ENCODE measurements around the gene BCAS1. TPM values are rescaled to one million over a fixed set of nuclear protein-coding genes. Genes with fewer than 3 reads are reported as not detected.

The BCAS1 gene
- total RNA-seq, 4 donors from 2014 or later = 0.32 TPM; not detected in 3

GRCh38 chr20:54073288-54073687, 2.9 kb upstream of the BCAS1 start:
- TF ChIP-seq CTCF (IDR thresholded peaks at IDR 0.05 in 4 of 5, conservative IDR thresholded peaks at IDR 0.05 in 1 of 5) (no peak), POLR2A (IDR thresholded peaks at IDR 0.05) (no peak)
- DNase-seq (no peak), ATAC-seq (no peak)
- H3K36me3 ChIP-seq = no peaks in the 10 kb centered on the region
- no peak overlapping the region for H3K4me3 ChIP-seq
- H3K27ac ChIP-seq = no peak overlapping the region
- no peaks in the 10 kb centered on the region for H3K9me3 ChIP-seq
- no peaks in the 10 kb centered on the region for H3K27me3 ChIP-seq
- no peaks in the 10 kb centered on the region for H3K4me1 ChIP-seq
- in situ Hi-C loops (cut with MboI; ENCODE audit: low sequenced_read_pairs in 4 of 4) (loop anchor here in 1 of 4 donors (25.0 kb wide), 1 partner anchor 511 kb away; no protein-coding TSS in a partner anchor), intact Hi-C loops (cut with DNase I; ENCODE audit: low total_unique reads) (no loop called here)

GRCh38 chr20:54069501-54069971, 858 bp downstream of the BCAS1 start:
- in situ Hi-C loops (cut with MboI; ENCODE audit: low sequenced_read_pairs in 4 of 4) (loop anchor here in 1 of 4 donors (10.0 to 25.0 kb wide), 2 partner anchors 125 to 507 kb away; no protein-coding TSS in a partner anchor), intact Hi-C loops (cut with DNase I; ENCODE audit: low total_unique reads) (loop anchor here (10.0 kb wide), 1 partner anchor 495 kb away; no protein-coding TSS in a partner anchor)
- ATAC-seq (no peak), DNase-seq (no peak)
- H3K9me3 ChIP-seq = no peaks in the 10 kb centered on the region
- TF ChIP-seq CTCF (IDR thresholded peaks at IDR 0.05 in 4 of 5, conservative IDR thresholded peaks at IDR 0.05 in 1 of 5) = no peak
- TF ChIP-seq POLR2A (IDR thresholded peaks at IDR 0.05) = no peak
- H3K36me3 ChIP-seq = no peaks in the 10 kb centered on the region
- H3K4me3 ChIP-seq = no peak overlapping the region
- no peak overlapping the region for H3K27ac ChIP-seq
- H3K27me3 ChIP-seq = no peaks in the 10 kb centered on the region
- no peaks in the 10 kb centered on the region for H3K4me1 ChIP-seq

GRCh38 chr20:54068966-54069365, 1.4 kb downstream of the BCAS1 start:
- H3K4me3 ChIP-seq = no peak overlapping the region
- DNase-seq (no peak), ATAC-seq (no peak)
- H3K27me3 ChIP-seq = no peaks in the 10 kb centered on the region
- H3K27ac ChIP-seq = no peak overlapping the region
- H3K36me3 ChIP-seq = no peaks in the 10 kb centered on the region
- H3K4me1 ChIP-seq = no peaks in the 10 kb centered on the region
- no peaks in the 10 kb centered on the region for H3K9me3 ChIP-seq
- in situ Hi-C loops (cut with MboI; ENCODE audit: low sequenced_read_pairs in 4 of 4) (loop anchor here in 1 of 4 donors (10.0 to 25.0 kb wide), 2 partner anchors 124 to 507 kb away; no protein-coding TSS in a partner anchor), intact Hi-C loops (cut with DNase I; ENCODE audit: low total_unique reads) (loop anchor here (10.0 kb wide), 1 partner anchor 494 kb away; no protein-coding TSS in a partner anchor)
- TF ChIP-seq CTCF (IDR thresholded peaks at IDR 0.05 in 4 of 5, conservative IDR thresholded peaks at IDR 0.05 in 1 of 5) (no peak), POLR2A (IDR thresholded peaks at IDR 0.05) (no peak)

- Histone ChIP-seq H3K4me1 (no peaks in the 10 kb centered on the region), H3K27me3 (no peaks in the 10 kb centered on the region), H3K27ac (no peak overlapping the region), H3K9me3 (no peaks in the 10 kb centered on the region), H3K4me3 (no peak overlapping the region), H3K36me3 (no peaks in the 10 kb centered on the region)
- intact Hi-C loops (cut with DNase I; ENCODE audit: low total_unique reads) = loop anchor here (10.0 kb wide), 1 partner anchor 494 kb away; no protein-coding TSS in a partner anchor
- no peak for ATAC-seq
- in situ Hi-C loops (cut with MboI; ENCODE audit: low sequenced_read_pairs in 4 of 4) = loop anchor here in 1 of 4 donors (10.0 to 25.0 kb wide), 2 partner anchors 124 to 506 kb away; no protein-coding TSS in a partner anchor
- no peak for DNase-seq
- TF ChIP-seq POLR2A (IDR thresholded peaks at IDR 0.05) = no peak
- TF ChIP-seq CTCF (IDR thresholded peaks at IDR 0.05 in 4 of 5, conservative IDR thresholded peaks at IDR 0.05 in 1 of 5) = no peak
These were observed 1.9 kb downstream of the BCAS1 start for GRCh38 chr20:54068495-54068894.
